Stimulated activated naive CD4-positive, alpha-beta T cell (primary cell): Measurements from ENCODE around the gene EN2.

Experiments
- DNase-seq, 6 experiments: peaks; one replicate each; lab custom pipeline; 2025; lab: John Stamatoyannopoulos, UW

EN2 gene

GRCh38 chr7:155486783-155487508, 29.0 kb downstream of the EN2 start:
- no peak for DNase-seq

GRCh38 chr7:155487509-155488482, 29.9 kb downstream of the EN2 start:
- no peak for DNase-seq

GRCh38 chr7:155488483-155489127, 30.7 kb downstream of the EN2 start:
- no peak for DNase-seq

GRCh38 chr7:155489158-155489840, 31.4 kb downstream of the EN2 start:
- DNase-seq, result no peak

GRCh38 chr7:155489862-155490696, 32.1 kb downstream of the EN2 start:
- no peak for DNase-seq

- DNase-seq, result peak in 1 of 6 experiments; percentile 5
Observed at GRCh38 chr7:155490697-155491628, 33.0 kb downstream of the EN2 start.

- DNase-seq, result no peak
Observed at GRCh38 chr7:155491812-155492211, 33.9 kb downstream of the EN2 start.

- no peak for DNase-seq
Observed at GRCh38 chr7:155493744-155494538, 36.0 kb downstream of the EN2 start.

- no peak for DNase-seq
Observed at GRCh38 chr7:155494551-155494950, 36.6 kb downstream of the EN2 start.

GRCh38 chr7:155495440-155496248, 37.7 kb downstream of the EN2 start:
- DNase-seq, result no peak

- no peak for DNase-seq
Observed at GRCh38 chr7:155496267-155497005, 38.5 kb downstream of the EN2 start.

- no peak for DNase-seq
Observed at GRCh38 chr7:155497149-155497901, 39.4 kb downstream of the EN2 start.

GRCh38 chr7:155505422-155505793, 47.5 kb downstream of the EN2 start:
- no peak for DNase-seq

GRCh38 chr7:155506854-155507337, 49.0 kb downstream of the EN2 start:
- no peak for DNase-seq

GRCh38 chr7:155507576-155507975, 49.6 kb downstream of the EN2 start:
- DNase-seq, result no peak
